HTR-8/SVneo (cell line): ENCODE results near the gene WASHC3.

Experiments
- DNase-seq: peaks from one replicate; pipeline ENCODE4 v3.0.0; 2011; ENCODE audit warnings: low spot score, mixed read lengths; ENCODE audit not compliant: insufficient read length
- FAIRE-seq: peaks from 2 replicates; lab custom pipeline; 2011; peaks lifted over from hg19 to GRCh38; lab: Jason Lieb, UNC

WASHC3 gene

DNA sequence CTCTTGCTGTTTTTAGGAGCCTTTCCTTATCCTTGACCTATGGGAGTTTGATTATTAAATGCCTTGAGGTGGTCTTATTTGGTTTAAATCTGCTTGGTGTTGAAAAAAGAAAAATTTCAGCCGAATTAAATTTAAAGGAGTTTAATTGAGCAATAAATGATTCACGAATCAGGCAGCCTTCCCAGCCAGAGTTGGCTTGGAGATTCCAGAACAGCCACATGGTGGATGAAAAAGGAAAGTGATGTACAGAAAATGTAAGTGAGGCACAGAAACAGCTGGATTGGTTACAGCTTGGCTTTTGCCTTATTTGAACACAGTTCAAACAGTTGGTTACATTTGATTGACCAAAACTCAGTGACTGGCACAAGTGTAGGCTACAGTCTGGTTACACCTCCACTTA, 69.7 kb downstream of the WASHC3 start:
- DNase-seq, result no peak
- no peak for FAIRE-seq

DNA sequence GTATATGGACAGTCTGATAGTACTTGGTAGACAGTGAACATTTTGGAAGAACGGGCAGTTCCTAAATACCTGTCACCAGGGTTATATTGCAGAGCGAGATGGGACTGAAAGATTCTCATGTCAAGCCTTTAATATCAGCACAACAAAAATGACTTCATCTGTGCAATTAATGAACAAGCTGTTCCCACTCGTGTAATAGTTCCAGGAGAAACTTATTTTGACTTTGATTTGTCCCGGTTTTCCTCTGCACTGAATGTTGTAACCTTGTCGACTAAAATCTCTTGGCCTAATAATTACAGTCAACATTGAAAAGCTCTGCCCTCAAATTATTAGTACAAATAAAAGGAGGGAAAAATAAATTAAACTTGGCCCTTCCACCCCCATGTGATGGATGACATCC, 79.5 kb downstream of the WASHC3 start:
- DNase-seq (no peak), FAIRE-seq (no peak)

DNA sequence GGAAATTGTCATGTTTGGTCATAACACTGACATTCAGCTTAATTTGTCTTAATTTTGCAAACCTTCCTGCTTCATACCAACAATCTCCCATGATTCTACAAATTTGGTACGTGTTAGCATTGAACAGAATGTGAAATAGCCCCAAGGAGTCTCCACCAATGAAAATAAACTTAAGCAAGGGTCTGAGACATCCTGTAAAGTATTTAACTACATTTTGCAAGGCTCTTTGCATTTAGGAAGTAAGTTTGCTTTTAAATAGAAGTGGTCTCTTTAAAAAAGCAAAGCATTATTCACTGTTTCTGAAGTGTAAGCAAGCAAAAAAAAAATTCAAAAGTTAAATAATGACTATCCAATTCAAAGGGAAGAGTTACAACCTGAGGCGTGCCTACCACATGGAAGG, 79.9 kb downstream of the WASHC3 start:
- FAIRE-seq, result no peak

DNA sequence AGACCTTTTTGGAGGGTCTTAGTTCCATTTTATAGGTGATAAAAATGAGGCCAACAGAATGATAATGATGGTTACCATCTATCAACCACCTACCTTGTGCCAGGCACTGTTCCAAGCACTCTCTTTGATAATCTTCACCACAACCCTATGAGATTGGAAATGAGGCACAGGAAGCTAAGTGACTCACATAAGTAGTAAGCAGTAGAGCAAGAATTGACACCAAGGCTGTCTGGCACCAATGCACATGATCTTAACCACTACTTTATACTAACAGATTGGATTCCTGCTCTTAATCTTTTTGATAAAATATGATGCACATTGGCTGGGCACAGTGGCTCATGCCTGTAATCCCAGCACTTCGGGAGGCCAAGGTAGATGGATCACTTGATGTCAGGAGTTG, 93.0 kb downstream of the WASHC3 start:
- no peak for DNase-seq
- no peak for FAIRE-seq

More for the DNA sequence above, 79.9 kb downstream of the WASHC3 start:
- DNase-seq, result no peak

DNA sequence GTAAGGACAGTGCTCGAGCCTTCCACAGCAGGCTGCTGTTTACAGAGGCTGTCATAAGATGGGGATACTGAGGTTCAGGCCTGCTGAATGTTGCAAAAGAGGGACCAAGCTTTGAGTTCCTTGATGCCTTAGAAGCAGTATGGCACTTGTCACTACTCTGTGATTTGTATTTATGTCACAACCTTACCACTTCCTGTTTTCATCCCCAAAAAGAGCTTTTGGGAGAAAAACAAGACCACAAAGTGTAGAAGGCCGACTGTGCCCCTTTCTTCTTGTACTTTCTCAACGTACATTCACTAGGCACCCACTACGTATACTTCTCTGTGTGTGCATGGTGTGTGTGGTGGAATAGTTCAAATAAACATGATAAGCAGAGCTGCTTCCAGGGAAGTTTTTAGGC, 94.3 kb downstream of the WASHC3 start:
- FAIRE-seq, result no peak

DNA sequence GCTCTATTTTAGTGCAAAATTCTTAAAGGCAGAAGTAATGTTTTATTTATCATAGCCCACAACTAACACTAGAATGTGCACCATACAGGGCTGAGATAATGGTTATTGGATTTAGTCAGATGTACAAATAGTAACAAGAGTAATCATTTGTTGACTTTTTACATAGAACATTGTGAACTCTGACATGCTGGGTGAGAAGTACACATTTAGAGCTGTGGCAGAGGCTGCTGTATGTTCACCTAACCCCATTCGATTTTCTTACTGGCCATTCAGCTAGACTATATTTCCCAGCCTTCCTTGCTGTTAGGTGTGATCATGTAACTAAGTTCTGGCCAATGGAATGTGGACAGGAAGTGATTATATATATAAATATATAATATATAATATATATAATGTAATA, 95.3 kb downstream of the WASHC3 start:
- FAIRE-seq, result no peak
- DNase-seq, result no peak

More for the DNA sequence above, 94.3 kb downstream of the WASHC3 start:
- DNase-seq, result no peak

DNA sequence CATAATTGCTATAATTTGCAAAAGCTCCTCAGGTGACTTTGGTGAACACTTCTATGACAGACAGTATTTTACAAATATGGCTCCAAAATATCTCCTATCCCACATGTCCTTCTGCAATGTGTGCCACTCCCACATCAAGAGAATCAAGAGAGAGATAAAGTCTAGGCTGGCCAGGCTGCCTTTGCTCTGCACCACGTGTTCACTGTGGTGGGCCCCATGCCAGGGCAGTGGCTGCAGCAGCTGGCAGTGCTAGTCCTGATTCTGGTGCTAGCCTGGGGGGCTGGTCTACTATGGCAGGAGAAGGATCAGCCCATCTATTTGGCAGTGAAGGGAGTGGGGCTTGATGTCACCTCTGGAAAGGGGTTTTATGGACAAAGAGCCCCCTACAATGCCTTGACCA, 98.1 kb downstream of the WASHC3 start:
- no peak for FAIRE-seq
- no peak for DNase-seq
